ENCODE data around the gene DPY19L3.

DPY19L3 gene

DNA sequence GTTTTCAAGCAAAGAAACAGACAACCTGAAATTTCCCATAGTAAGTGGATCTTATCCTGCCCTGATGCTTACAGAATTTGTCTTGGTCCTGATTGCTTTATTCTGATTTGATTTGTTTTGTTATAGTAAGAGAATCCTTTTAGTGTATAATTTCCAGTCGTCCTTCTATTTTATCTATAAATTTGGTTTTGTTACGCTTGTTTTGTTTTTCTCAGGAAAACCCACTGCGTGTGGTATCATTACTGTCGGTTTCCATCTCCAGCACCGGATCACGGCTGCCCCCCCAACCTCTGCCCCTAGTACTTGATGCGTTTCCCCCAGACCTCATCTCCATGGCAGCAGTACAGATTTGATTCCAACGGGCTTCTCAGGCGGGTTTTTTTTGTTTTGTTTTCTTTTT, 117.4 kb downstream of the DPY19L3 start:
- DNase-seq (ENCODE audit: low spot score), result no peak

DNA sequence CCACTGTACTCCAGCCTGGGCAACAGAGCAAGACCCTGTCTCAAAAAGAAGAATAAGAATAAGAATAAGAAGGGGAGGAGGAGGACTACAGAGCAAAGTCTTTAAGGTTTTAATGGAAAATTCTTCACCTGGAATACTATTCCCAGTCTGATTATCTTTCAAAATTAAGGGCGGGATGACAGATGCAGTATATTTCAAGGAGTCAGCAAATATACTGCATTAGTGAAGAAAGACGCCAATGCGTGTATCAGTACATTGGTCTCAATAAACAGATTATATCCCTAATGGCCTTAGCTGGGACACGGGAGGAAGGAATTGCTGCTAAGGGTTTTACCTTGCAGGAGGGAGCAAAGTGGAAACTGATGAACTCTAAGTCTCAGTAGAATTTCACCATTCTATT, 121.3 kb downstream of the DPY19L3 start:
- DNase-seq (ENCODE audit: low spot score), result no peak

DNA sequence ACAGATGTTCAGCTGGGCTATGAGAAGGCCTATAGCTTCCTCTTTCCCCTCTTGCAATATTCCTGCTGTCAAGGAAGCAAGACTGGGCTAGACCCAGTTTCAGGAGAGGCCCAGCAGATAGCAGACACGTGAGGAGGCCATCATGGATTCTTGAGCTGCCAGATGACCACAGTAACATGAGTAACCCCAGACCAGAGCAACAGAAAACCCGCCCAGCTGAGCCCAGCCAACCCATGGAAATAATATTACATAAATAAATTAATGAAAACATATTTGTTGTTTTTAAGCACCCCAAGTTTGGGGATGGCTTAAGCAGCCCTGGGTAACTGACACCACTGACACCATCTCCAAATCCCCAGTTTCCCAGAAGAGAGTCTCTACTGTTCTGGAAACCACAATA, 125.2 kb downstream of the DPY19L3 start:
- DNase-seq (ENCODE audit: low spot score), result no peak

DNA sequence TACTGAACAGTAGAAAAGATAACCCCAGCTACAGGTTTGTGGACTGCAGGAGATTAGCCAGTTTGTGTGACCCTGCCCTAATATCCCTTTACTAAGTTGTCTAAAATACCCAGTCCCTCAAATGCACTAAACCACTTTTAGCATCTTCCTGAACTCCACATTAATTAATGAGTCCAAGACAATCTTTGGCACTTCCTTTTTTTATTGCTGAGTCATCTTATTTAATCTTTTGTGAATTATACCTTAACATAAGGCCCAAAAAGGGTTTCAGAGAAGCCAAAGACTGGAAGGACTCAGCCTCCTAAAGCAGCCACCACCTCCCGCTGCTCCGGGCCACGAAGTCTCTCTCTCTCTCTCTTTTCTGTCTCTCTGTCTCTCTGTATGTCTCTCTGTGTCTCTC, 126.7 kb downstream of the DPY19L3 start:
- DNase-seq (ENCODE audit: low spot score), result no peak

Measured in kidney capillary endothelial cell (primary cell).